H1 (cell line): ENCODE measurements around the gene SLC9C2. TPM values are rescaled to one million over a fixed set of nuclear protein-coding genes. Genes with fewer than 3 reads are reported as not detected.

Experiments used
- ASH2L ChIP-seq: fragments of 200-600, 300-600 bp; sonication (generic); IDR thresholded peaks from one replicate; pipeline ENCODE4 v1.7.1; 2017; ENCODE audit warnings: low read length
- HDAC2 ChIP-seq, 2 experiments: fragments of 300-600 bp in 1 of 2; sonication (generic) in 1 of 2; IDR thresholded peaks; 2 replicates each; pipeline ENCODE4 v1.6.1; 2011 to 2012; ENCODE audit warnings: low read depth in 2 of 2, low read length in 2 of 2, mild to moderate bottlenecking in 2 of 2, moderate library complexity in 2 of 2, borderline replicate concordance in 1 of 2, inconsistent platforms in 1 of 2
- MAX ChIP-seq: IDR thresholded peaks from 2 replicates; pipeline ENCODE4 v1.6.1; 2012; ENCODE audit warnings: inconsistent platforms
- TAF1 ChIP-seq: IDR thresholded peaks from 2 replicates; pipeline ENCODE4 v1.6.1; 2011; ENCODE audit warnings: mild to moderate bottlenecking, low read depth, low read length
- polyA plus RNA-seq, 7 experiments: library from polyadenylated mRNA; depleted of rRNA in 3 of 7; stranded (reverse) in 5 of 7; unstranded in 2 of 7; fragments of >200 nt in 5 of 7; fragments of 200-250 nt in 2 of 7; gene quantifications; 1 replicate in 5 of 7; 2 replicates in 1 of 7; 4 replicates in 1 of 7; pipeline versions ENCODE4 v1.2.1 to v1.2.3, GENCODE V29; 2011 to 2013; ENCODE audit warnings: missing spikeins in 2 of 7, mixed read lengths in 2 of 7
- total RNA-seq: library from RNA; stranded (reverse); fragmentation: NEBNext Ultra II Directional; extraction: Animal tissue kit (Norgen Biotek cat#: 25700); gene quantifications from 2 replicates; pipeline ENCODE4 v1.2.1, GENCODE V29; 2021

The SLC9C2 gene
- total and polyA plus RNA-seq, 2 of the 8 experiments (the other 6 are each of a cell fraction or from before 2014, with no cell fraction given), result not detected

GRCh38 chr1:173509797-173510196 lies 93.1 kb downstream of the SLC9C2 start (continued):
- TF ChIP-seq ASH2L (no peak), MAX (no peak), TAF1 (no peak), HDAC2 (IDR thresholded peaks at IDR 0.05; ENCODE audit: borderline replicate concordance in 1 of 2, low read depth in 2 of 2, low read length in 2 of 2) (no peak)
